Cardiac muscle cell (in vitro differentiated cells and primary cell): ENCODE measurements around the gene S100B. TPM values are rescaled to one million over a fixed set of nuclear protein-coding genes. Genes with fewer than 3 reads are reported as not detected.

ENCODE experiments used
- DNase-seq, 2 donors: peaks; one replicate each; pipeline versions ENCODE4 v3.0.0 to v3.0.0-alpha.2; 2010 to 2017; ENCODE audit warnings: low read depth in 1 of 2, low spot score in 1 of 2
- H3K27ac ChIP-seq: fragments of 200-600 bp; sonication (generic); 2 replicates; pipeline ENCODE4 v1.5.1; 2016
- H3K27me3 ChIP-seq: fragments of 200-600 bp; sonication (generic); 2 replicates; pipeline ENCODE4 v1.6.0; 2016; ENCODE audit warnings: control low read depth
- H3K36me3 ChIP-seq: fragments of 200-600 bp; sonication (generic); 2 replicates; pipeline ENCODE4 v1.5.1; 2016; ENCODE audit warnings: control low read depth
- H3K4me1 ChIP-seq: fragments of 200-600 bp; sonication (generic); 2 replicates; pipeline ENCODE4 v1.8.1; 2017; ENCODE audit warnings: low read depth, mild to moderate bottlenecking, mixed run types
- H3K4me3 ChIP-seq: fragments of 200-600 bp; sonication (generic); 2 replicates; pipeline ENCODE4 v1.5.1; 2016; ENCODE audit warnings: mild to moderate bottlenecking
- H3K9me3 ChIP-seq: fragments of 200-600 bp; sonication (generic); 2 replicates; pipeline ENCODE4 v1.5.1; 2017; ENCODE audit warnings: low read depth, mild to moderate bottlenecking, control low read depth
- CTCF ChIP-seq: IDR thresholded peaks from 2 replicates; pipeline ENCODE4 v1.5.1; 2012; ENCODE audit warnings: low read depth, mild to moderate bottlenecking, low read length
- polyA plus RNA-seq: library from polyadenylated mRNA; unstranded; fragments of >200 nt; fragmentation: Nextera tagmentation; extraction: Ambion mirVana; gene quantifications from 2 replicates; pipeline ENCODE4 v1.2.1, GENCODE V29; 2016
- total RNA-seq: library from RNA; depleted of rRNA; stranded (reverse); fragments of >200 nt; gene quantifications from 2 replicates; pipeline ENCODE4 v1.2.3, GENCODE V29; 2016

Gene S100B
- total and polyA plus RNA-seq, 2 experiments from 2014 or later, result 0.16 to 0.21 TPM

GRCh38 chr21:46550116-46550941 lies 54.6 kb downstream of the S100B start:
- Histone ChIP-seq H3K27ac (no peak overlapping the region), H3K36me3 (peaks cover 57% of the 10 kb centered on the region), H3K27me3 (no peaks in the 10 kb centered on the region), H3K9me3 (no peaks in the 10 kb centered on the region), H3K4me1 (no peaks in the 10 kb centered on the region), H3K4me3 (no peak overlapping the region)
- no peak for DNase-seq
- TF ChIP-seq CTCF, result no peak

GRCh38 chr21:46549650-46550049 lies 55.2 kb downstream of the S100B start:
- Histone ChIP-seq H3K9me3 (no peaks in the 10 kb centered on the region), H3K27me3 (no peaks in the 10 kb centered on the region), H3K4me1 (no peaks in the 10 kb centered on the region), H3K4me3 (no peak overlapping the region), H3K36me3 (peaks cover 60% of the 10 kb centered on the region), H3K27ac (no peak overlapping the region)
- no peak for DNase-seq
- no peak for TF ChIP-seq CTCF

Other genes starting within 250 kb of the S100B start
- gene DIP2A, start 146.2 kb downstream of the S100B start, total RNA-seq, result 18.5 and 42.2 TPM in 2 replicates
- gene DIP2A, start 146.2 kb downstream of the S100B start, polyA plus RNA-seq, result 21.7 and 31.8 TPM in 2 replicates
- gene PRMT2, start 30.6 kb upstream of the S100B start, total RNA-seq, result 90.5 and 110 TPM in 2 replicates
- gene PRMT2, start 30.6 kb upstream of the S100B start, polyA plus RNA-seq, result 115 and 140 TPM in 2 replicates